T-helper 2 cell treated with Interferon-gamma antibody and Interleukin-4, amounts not matched to agents 100 ng/mL and 5 ng/mL, for 36 hours (primary cell): ENCODE measurements around the gene KLHDC4. TPM values are rescaled to one million over a fixed set of nuclear protein-coding genes. Genes with fewer than 3 reads are reported as not detected.
"Not testable (repeated sequence)": the region's sequence is repeated elsewhere in the genome, so short reads cannot be mapped to it uniquely, and the experiment has no call there.

Experiments
- intact Hi-C: fragments of 100-400 bp; cut with micrococcal nuclease; formaldehyde crosslinking; loops from one replicate; pipeline ENCODE4 v1.15.1; 2023
- total RNA-seq: library from RNA; stranded (reverse); gene quantifications from 2 replicates; pipeline ENCODE4 v1.2.3, GENCODE V29; 2022

KLHDC4 gene
- total RNA-seq, 1 donor from 2014 or later, result 83.6 TPM

GRCh38 chr16:87744750-87745514 is 20.9 kb downstream of the KLHDC4 start:
- intact Hi-C loops, result no loop called here

GRCh38 chr16:87742781-87743490 is 22.9 kb downstream of the KLHDC4 start:
- intact Hi-C loops, result no loop called here

- intact Hi-C loops, result no loop called here
Measured at GRCh38 chr16:87741700-87742415, 23.9 kb downstream of the KLHDC4 start.

GRCh38 chr16:87740909-87741424 is 24.8 kb downstream of the KLHDC4 start:
- intact Hi-C loops, result no loop called here

GRCh38 chr16:87740441-87740840 is 25.3 kb downstream of the KLHDC4 start:
- intact Hi-C loops, result no loop called here

GRCh38 chr16:87739801-87740200 is 26.0 kb downstream of the KLHDC4 start:
- intact Hi-C loops, result no loop called here

- intact Hi-C loops, result no loop called here
Measured at GRCh38 chr16:87736008-87736382, 29.8 kb downstream of the KLHDC4 start.

- intact Hi-C loops, result no loop called here
Measured at GRCh38 chr16:87735270-87736007, 30.3 kb downstream of the KLHDC4 start.

GRCh38 chr16:87734644-87735043 is 31.1 kb downstream of the KLHDC4 start:
- intact Hi-C loops, result no loop called here

GRCh38 chr16:87733190-87733589 is 32.6 kb downstream of the KLHDC4 start:
- intact Hi-C loops, result no loop called here

- intact Hi-C loops, result no loop called here
Measured at GRCh38 chr16:87731607-87732006, 34.2 kb downstream of the KLHDC4 start.

- intact Hi-C loops, result no loop called here
Measured at GRCh38 chr16:87729266-87729954, 36.4 kb downstream of the KLHDC4 start.

- intact Hi-C loops, result no loop called here
Measured at GRCh38 chr16:87728026-87728425, 37.8 kb downstream of the KLHDC4 start.

- intact Hi-C loops, result no loop called here
Measured at GRCh38 chr16:87727346-87727745, 38.4 kb downstream of the KLHDC4 start.

GRCh38 chr16:87726577-87726976 is 39.2 kb downstream of the KLHDC4 start:
- intact Hi-C loops, result not testable (repeated sequence)

GRCh38 chr16:87725596-87726235 is 40.1 kb downstream of the KLHDC4 start:
- intact Hi-C loops, result no loop called here

GRCh38 chr16:87724490-87725291 is 41.1 kb downstream of the KLHDC4 start:
- intact Hi-C loops, result no loop called here

GRCh38 chr16:87723226-87723623 is 42.6 kb downstream of the KLHDC4 start:
- intact Hi-C loops, result no loop called here

GRCh38 chr16:87722590-87723225 is 43.1 kb downstream of the KLHDC4 start:
- intact Hi-C loops, result no loop called here
